Limb (tissue), 2 donors: ENCODE measurements around the gene SYDE1.

Source experiments
- DNase-seq, 2 donors: peaks; one replicate each; pipeline ENCODE4 v3.0.0-alpha.2; 2016; ENCODE audit errors: extremely low spot score in 2 of 2

SYDE1 gene

GRCh38 chr19:15108145-15108844 lies 1.1 kb downstream of the SYDE1 start:
- DNase-seq, result no peak

GRCh38 chr19:15108845-15109767 lies 1.9 kb downstream of the SYDE1 start:
- DNase-seq, result no peak

- no peak for DNase-seq
Measured at GRCh38 chr19:15109768-15110417, 2.7 kb downstream of the SYDE1 start.

GRCh38 chr19:15110418-15110815 lies 3.2 kb downstream of the SYDE1 start:
- DNase-seq, result no peak

- DNase-seq, result no peak
Measured at GRCh38 chr19:15111758-15112157, 4.6 kb downstream of the SYDE1 start.

- DNase-seq, result no peak
Measured at GRCh38 chr19:15112385-15112784, 5.2 kb downstream of the SYDE1 start.

- DNase-seq, result no peak
Measured at GRCh38 chr19:15113245-15114152, 6.3 kb downstream of the SYDE1 start.

- DNase-seq, result no peak
Measured at GRCh38 chr19:15114153-15114540, 6.9 kb downstream of the SYDE1 start.

GRCh38 chr19:15115080-15115479 lies 7.9 kb downstream of the SYDE1 start:
- no peak for DNase-seq

GRCh38 chr19:15115762-15116615 lies 8.8 kb downstream of the SYDE1 start:
- no peak for DNase-seq

- DNase-seq, result no peak
Measured at GRCh38 chr19:15116856-15117255, 9.7 kb downstream of the SYDE1 start.

GRCh38 chr19:15118248-15118647 lies 11.0 kb downstream of the SYDE1 start:
- no peak for DNase-seq

GRCh38 chr19:15118789-15119494 lies 11.7 kb downstream of the SYDE1 start:
- DNase-seq, result no peak

GRCh38 chr19:15120135-15121026 lies 13.2 kb downstream of the SYDE1 start:
- no peak for DNase-seq

- DNase-seq, result no peak
Measured at GRCh38 chr19:15122331-15123030, 15.3 kb downstream of the SYDE1 start.

- no peak for DNase-seq
Measured at GRCh38 chr19:15123031-15123890, 16.1 kb downstream of the SYDE1 start.

GRCh38 chr19:15123900-15124299 lies 16.7 kb downstream of the SYDE1 start:
- no peak for DNase-seq
